NB4 (cell line): Measurements from ENCODE around the gene ST8SIA1.

ENCODE experiments used
- DNase-seq: peaks from one replicate; pipeline ENCODE4 v3.0.0; 2010; ENCODE audit warnings: low read depth
- H3K4me3 ChIP-seq: one replicate; pipeline ENCODE4 v1.5.1; 2011; ENCODE audit warnings: mild to moderate bottlenecking, low read depth, low read length, moderate library complexity
- MYC ChIP-seq: IDR thresholded peaks from 2 replicates; pipeline ENCODE4 v1.6.1; 2011; ENCODE audit warnings: low read depth, low read length
- POLR2A ChIP-seq: IDR thresholded peaks from 2 replicates; pipeline ENCODE4 v1.6.1; 2011; ENCODE audit warnings: mild to moderate bottlenecking; ENCODE audit not compliant: insufficient read length; ENCODE audit errors: extremely low read depth
- TF ChIP-seq, protein P1 (sequence below): IDR thresholded peaks from 2 replicates; pipeline ENCODE4 v1.6.1; 2011; ENCODE audit warnings: low read depth, low read length
- TF ChIP-seq, protein P2 (sequence below): IDR thresholded peaks from one replicate; pipeline ENCODE4 v1.5.1; 2012; ENCODE audit warnings: low read depth, low read length

Gene ST8SIA1

DNA sequence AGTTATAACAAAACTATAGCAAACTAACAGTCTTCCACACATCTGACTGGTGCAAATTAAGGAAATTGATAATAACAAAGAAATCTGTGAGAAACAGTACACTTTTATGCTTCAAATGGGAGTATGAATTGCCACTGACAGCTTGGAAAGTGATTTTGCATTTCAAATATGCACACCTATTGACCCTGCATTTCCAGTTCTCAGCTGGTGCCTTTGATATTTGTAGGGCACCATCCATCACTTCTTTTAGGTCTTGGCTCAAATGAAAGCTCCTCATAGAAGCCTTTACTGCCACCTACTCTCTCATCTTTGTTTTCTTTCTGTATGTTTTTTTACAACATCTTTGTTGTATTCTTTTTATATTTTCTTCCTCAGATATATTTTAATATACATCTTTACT lies 125.1 kb downstream of the ST8SIA1 start:
- TF ChIP-seq POLR2A (no peak), MYC (no peak)
- TF ChIP-seq, protein P1, sequence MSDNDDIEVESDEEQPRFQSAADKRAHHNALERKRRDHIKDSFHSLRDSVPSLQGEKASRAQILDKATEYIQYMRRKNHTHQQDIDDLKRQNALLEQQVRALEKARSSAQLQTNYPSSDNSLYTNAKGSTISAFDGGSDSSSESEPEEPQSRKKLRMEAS = no peak
- TF ChIP-seq, protein P2, sequence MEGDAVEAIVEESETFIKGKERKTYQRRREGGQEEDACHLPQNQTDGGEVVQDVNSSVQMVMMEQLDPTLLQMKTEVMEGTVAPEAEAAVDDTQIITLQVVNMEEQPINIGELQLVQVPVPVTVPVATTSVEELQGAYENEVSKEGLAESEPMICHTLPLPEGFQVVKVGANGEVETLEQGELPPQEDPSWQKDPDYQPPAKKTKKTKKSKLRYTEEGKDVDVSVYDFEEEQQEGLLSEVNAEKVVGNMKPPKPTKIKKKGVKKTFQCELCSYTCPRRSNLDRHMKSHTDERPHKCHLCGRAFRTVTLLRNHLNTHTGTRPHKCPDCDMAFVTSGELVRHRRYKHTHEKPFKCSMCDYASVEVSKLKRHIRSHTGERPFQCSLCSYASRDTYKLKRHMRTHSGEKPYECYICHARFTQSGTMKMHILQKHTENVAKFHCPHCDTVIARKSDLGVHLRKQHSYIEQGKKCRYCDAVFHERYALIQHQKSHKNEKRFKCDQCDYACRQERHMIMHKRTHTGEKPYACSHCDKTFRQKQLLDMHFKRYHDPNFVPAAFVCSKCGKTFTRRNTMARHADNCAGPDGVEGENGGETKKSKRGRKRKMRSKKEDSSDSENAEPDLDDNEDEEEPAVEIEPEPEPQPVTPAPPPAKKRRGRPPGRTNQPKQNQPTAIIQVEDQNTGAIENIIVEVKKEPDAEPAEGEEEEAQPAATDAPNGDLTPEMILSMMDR = no peak
- no peak overlapping the region for H3K4me3 ChIP-seq
- DNase-seq = no peak

DNA sequence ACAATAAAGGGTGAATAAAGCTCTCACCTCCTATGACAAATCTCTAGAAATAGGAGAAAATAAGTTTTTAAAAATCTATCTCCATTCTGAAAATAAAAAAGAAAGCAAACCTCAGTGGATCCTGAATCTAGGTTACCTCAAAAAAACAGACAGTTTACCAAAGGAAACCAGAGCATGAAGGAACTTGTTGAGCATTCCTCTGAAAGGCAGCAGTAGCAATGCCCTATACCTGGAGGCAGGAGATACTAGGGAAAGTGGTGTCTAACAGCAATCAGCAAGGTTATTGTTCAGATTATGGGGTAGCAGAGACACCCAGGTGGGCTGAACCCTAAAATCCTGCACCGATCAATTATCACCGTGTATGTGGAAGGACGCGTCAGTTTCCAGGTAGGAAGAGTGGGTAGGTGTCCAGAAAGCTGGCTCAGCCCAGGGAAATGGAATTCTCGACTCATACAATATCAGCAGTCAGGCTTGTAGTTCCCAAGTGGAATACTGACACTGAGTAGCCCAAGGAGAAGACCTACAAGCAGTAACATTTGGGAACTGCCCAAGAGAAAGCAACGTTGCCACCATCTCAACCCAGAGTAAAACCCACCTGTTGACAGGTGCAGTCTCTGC lies 128.3 kb downstream of the ST8SIA1 start:
- no peak overlapping the region for H3K4me3 ChIP-seq
- DNase-seq = no peak
- TF ChIP-seq POLR2A = no peak
- no peak for TF ChIP-seq MYC
- TF ChIP-seq, protein P1 = no peak
- TF ChIP-seq, protein P2 = no peak

DNA sequence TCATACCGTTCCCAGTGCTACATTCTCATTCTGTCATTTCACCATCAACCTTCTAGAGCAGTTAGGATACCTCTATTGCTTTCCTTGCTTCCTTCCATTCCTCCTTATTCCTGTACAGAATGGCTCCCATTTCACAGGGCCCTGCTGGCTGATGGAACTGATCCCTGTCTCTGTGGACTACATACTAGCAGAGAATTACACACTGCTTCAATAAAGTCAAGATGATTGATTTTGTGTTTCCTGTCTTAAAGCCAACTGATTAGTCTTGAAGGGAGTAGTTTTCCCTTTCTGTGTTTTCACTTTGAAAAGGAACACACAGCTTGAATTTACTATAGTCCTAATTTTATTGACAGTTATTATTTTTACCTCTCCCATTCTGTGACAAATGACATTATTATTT lies 130.1 kb downstream of the ST8SIA1 start:
- DNase-seq = no peak
- no peak overlapping the region for H3K4me3 ChIP-seq
- TF ChIP-seq MYC = no peak
- TF ChIP-seq, protein P1 = no peak
- no peak for TF ChIP-seq POLR2A
- TF ChIP-seq, protein P2 = no peak

DNA sequence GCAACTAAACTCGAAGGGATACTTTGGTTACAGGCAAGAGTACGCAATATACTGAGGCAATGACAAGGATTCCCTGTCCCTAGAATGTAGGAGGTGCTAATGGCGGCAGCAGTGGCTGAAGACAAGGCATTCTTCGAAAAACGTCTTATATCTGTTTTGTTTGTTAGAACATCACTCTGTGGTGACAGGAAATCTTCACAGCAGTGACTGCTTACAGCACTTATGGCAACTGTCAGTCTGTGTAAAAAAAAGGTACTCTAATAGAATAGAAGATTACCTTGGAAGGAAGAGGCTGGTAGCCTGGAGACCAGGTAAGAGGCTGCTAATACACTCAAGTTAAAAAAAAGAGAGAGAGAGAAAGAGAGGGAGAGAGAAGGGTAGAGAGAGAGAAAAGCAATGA lies 131.7 kb downstream of the ST8SIA1 start:
- no peak overlapping the region for H3K4me3 ChIP-seq
- TF ChIP-seq, protein P1 = no peak
- TF ChIP-seq POLR2A (no peak), MYC (no peak)
- TF ChIP-seq, protein P2 = no peak
- no peak for DNase-seq

DNA sequence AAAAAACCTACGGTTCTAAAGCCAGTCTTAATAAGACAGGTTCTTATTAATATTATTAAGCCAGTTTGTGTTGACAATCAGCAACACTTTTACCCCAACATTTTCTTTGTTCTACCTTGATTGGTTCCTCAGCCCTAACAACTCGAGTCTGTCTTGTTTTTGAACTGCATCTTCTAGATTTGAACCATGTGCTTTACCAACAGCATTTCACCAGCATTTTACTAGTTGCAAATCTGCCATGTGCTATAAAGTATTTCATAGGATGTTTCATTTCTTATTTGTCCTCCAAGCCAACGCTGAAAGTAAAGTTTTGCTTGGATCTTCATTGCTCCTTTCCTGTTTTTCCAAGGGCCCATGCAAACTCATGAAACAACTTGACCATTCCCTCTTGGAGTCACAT lies 133.4 kb downstream of the ST8SIA1 start:
- no peak overlapping the region for H3K4me3 ChIP-seq
- TF ChIP-seq, protein P1 = peak; percentile 78
- no peak for TF ChIP-seq MYC
- TF ChIP-seq, protein P2 = no peak
- no peak for TF ChIP-seq POLR2A
- DNase-seq = no peak

DNA sequence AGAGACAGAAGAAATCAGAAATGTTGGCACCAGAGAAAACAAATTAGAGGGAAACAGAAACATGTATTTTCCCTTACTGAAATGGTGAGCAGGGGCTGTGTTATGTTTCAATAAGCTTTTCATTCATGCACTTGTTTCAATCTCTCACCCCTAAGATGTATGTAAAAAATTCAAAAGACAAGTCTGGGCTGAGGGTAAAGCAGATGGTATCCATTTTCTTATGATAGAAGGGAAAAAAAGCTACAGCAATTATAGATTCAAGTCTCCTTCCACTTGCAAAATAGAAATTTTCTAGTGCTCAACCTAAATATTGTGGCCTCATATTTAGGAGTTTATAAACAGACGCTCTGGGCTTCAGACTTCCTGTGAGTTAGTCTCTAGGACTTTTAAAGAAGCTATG lies 138.3 kb downstream of the ST8SIA1 start:
- TF ChIP-seq POLR2A (no peak), MYC (no peak)
- TF ChIP-seq, protein P1 = no peak
- TF ChIP-seq, protein P2 = no peak
- no peak overlapping the region for H3K4me3 ChIP-seq
- no peak for DNase-seq
